ENCODE results near the gene CST11.

Gene CST11

DNA sequence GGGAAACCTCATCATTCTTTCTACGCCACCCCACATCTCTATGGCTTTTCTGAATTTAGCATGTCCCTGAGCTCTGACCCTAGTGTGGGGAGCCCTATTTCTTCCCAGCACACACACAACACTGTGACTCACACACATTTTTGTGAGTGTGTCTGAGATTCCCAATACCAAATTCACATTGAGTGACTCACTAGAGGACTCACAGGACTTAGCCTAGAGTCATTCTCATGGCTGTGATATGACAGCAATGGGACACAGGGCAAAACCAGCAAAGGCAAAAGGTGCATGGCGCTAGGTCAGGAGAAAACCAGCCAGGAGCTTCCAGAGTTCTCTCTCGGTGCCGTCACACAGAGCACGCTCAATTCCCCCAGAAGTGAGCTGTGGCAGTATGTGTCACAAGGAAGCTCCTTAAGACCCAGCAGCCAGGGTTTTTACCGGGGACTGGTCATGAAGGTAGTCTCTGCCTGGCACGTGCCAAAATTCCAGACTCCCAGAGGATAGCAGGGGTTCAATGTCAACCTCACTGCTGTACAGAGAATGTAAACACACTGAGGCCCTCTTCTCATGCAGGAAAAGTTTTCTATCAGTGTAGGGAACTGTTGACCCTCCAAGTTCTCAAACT lies 7.0 kb downstream of the CST11 start:
- TF ChIP-seq, protein P1, sequence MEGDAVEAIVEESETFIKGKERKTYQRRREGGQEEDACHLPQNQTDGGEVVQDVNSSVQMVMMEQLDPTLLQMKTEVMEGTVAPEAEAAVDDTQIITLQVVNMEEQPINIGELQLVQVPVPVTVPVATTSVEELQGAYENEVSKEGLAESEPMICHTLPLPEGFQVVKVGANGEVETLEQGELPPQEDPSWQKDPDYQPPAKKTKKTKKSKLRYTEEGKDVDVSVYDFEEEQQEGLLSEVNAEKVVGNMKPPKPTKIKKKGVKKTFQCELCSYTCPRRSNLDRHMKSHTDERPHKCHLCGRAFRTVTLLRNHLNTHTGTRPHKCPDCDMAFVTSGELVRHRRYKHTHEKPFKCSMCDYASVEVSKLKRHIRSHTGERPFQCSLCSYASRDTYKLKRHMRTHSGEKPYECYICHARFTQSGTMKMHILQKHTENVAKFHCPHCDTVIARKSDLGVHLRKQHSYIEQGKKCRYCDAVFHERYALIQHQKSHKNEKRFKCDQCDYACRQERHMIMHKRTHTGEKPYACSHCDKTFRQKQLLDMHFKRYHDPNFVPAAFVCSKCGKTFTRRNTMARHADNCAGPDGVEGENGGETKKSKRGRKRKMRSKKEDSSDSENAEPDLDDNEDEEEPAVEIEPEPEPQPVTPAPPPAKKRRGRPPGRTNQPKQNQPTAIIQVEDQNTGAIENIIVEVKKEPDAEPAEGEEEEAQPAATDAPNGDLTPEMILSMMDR (IDR thresholded peaks at IDR 0.05; ENCODE audit: low read depth, low read length, missing control alignments): no peak

DNA sequence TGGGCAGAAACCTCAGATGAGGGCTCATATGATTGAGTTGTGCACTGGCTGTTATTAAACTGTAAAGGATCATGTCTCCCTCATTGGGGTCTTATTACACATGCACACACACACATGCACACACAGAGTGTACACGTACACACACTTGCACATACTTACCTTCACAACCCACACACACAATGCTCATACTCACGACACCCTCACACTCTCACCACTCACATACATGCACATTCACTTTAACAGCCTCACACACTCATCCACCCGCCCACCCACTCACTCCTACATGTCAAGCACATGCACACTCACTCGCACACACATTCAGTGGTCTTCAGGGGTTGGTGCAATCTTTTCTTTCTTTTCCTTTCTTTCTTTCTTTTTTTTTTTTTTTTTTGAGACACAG lies 7.8 kb downstream of the CST11 start:
- H3K4me3 ChIP-seq (ENCODE audit: low read depth, low read length): no peak overlapping the region
- TF ChIP-seq, protein P1 (IDR thresholded peaks at IDR 0.05; ENCODE audit: low read depth, low read length, missing control alignments): no peak
- DNase-seq (ENCODE audit: low read depth): no peak

More for the DNA sequence above, 7.0 kb downstream of the CST11 start:
- H3K4me3 ChIP-seq (ENCODE audit: low read depth, low read length): no peak overlapping the region
- no peak for DNase-seq (ENCODE audit: low read depth)

GRCh38 chr20:23442436-23442835 lies 10.2 kb downstream of the CST11 start:
- TF ChIP-seq, protein P1 (IDR thresholded peaks at IDR 0.05; ENCODE audit: low read depth, low read length, missing control alignments): no peak
- DNase-seq (ENCODE audit: low read depth): no peak
- no peak overlapping the region for H3K4me3 ChIP-seq (ENCODE audit: low read depth, low read length)

- no peak overlapping the region for H3K4me3 ChIP-seq (ENCODE audit: low read depth, low read length)
- TF ChIP-seq, protein P1 (IDR thresholded peaks at IDR 0.05; ENCODE audit: low read depth, low read length, missing control alignments): peak; percentile 91
- peak; percentile 36 for DNase-seq (ENCODE audit: low read depth)
Measured at GRCh38 chr20:23441850-23442313, 10.8 kb downstream of the CST11 start.

DNA sequence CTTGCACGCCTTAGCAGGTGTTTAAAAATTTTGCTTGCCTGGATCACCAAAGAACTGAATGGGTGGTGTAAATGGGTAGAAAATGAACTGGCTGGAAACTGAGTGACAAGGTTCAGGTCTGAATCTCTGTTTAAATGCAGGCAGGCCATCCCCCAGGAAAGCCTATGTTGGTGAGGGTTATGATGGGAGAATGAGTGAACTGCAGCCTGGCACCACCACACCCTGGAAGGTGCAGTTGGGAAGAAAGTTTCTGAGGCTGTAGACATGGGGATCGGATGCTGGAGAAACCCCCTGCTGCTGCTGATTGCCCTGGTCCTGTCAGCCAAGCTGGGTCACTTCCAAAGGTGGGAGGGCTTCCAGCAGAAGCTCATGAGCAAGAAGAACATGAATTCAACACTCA lies 12.7 kb downstream of the CST11 start:
- no peak for DNase-seq (ENCODE audit: low read depth)
- H3K4me3 ChIP-seq (ENCODE audit: low read depth, low read length): no peak overlapping the region
- TF ChIP-seq, protein P1 (IDR thresholded peaks at IDR 0.05; ENCODE audit: low read depth, low read length, missing control alignments): no peak

DNA sequence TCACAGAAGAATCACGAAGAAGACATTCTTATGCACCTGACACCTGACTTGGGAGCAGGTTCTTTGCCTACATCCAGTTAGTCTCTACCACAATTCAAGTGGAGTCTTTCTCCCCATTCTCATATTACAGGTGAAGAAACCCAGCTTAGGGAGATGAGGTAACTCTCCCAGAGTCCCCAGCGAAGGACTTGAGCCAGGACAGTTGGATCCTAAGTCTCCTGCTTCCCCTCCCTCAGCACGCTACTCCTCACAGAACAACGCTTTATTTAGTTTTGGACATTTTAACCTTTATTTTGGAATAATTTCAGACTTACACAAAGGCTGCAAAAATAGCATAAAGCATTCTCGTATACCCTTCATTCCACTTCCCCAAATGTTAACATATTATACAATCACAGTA lies 14.0 kb downstream of the CST11 start:
- no peak overlapping the region for H3K4me3 ChIP-seq (ENCODE audit: low read depth, low read length)
- TF ChIP-seq, protein P1 (IDR thresholded peaks at IDR 0.05; ENCODE audit: low read depth, low read length, missing control alignments): no peak
- DNase-seq (ENCODE audit: low read depth): no peak

Measured in GM12864 (cell line).